ENCODE data around the gene CFAP410. TPM values are rescaled to one million over a fixed set of nuclear protein-coding genes. Genes with fewer than 3 reads are reported as not detected.
A peak's percentile ranks its signal among the peaks of the same experiment; 100 is the strongest.

CFAP410 gene
- total and polyA plus RNA-seq, 9 donors, result 1.2 to 40.8 (median 29.3) TPM

GRCh38 chr21:44289381-44290010 is 49.7 kb downstream of the CFAP410 start:
- DNase-seq, result peak in 1 of 5 donors; percentile 9
- H3K27me3 ChIP-seq, result no peaks in the 10 kb centered on the region
- 65 to 74% (median 70%) methylated on average over 17 to 24 of the region's 24 CpGs for WGBS, 3 donors

GRCh38 chr21:44288251-44289110 is 50.7 kb downstream of the CFAP410 start:
- no peak for DNase-seq

More at GRCh38 chr21:44289381-44290010, 49.7 kb downstream of the CFAP410 start:
- intact Hi-C loops (cut with DNase I), result loop anchor here in 1 of 4 donors (10.0 kb wide), 1 partner anchor 475 kb away; no protein-coding TSS in a partner anchor
- no peak overlapping the region for H3K27ac ChIP-seq
- H3K36me3 ChIP-seq, result no peaks in the 10 kb centered on the region
- no peak overlapping the region for H3K4me3 ChIP-seq
- TF ChIP-seq POLR2A (IDR thresholded peaks at IDR 0.05) (no peak), CTCF (IDR thresholded peaks at IDR 0.05) (no peak), EP300 (IDR thresholded peaks at IDR 0.05) (no peak)
- no peaks in the 10 kb centered on the region for H3K9me3 ChIP-seq
- no peaks in the 10 kb centered on the region for H3K4me1 ChIP-seq (ENCODE audit: insufficient read depth)

GRCh38 chr21:44286716-44287632 is 52.2 kb downstream of the CFAP410 start:
- 48 to 61% (median 54%) methylated on average over 24 to 31 of the region's 31 CpGs for WGBS, 3 donors
- no peaks in the 10 kb centered on the region for H3K9me3 ChIP-seq
- TF ChIP-seq EP300 (IDR thresholded peaks at IDR 0.05) (no peak), CTCF (IDR thresholded peaks at IDR 0.05) (no peak), POLR2A (IDR thresholded peaks at IDR 0.05) (no peak)
- intact Hi-C loops (cut with DNase I), result no loop called here
- DNase-seq, result no peak
- H3K27ac ChIP-seq, result no peak overlapping the region
- no peaks in the 10 kb centered on the region for H3K27me3 ChIP-seq
- H3K4me3 ChIP-seq, result no peak overlapping the region
- H3K36me3 ChIP-seq, result no peaks in the 10 kb centered on the region
- no peaks in the 10 kb centered on the region for H3K4me1 ChIP-seq (ENCODE audit: insufficient read depth)

More at GRCh38 chr21:44288251-44289110, 50.7 kb downstream of the CFAP410 start:
- intact Hi-C loops (cut with DNase I), result no loop called here
- Histone ChIP-seq H3K27me3 (no peaks in the 10 kb centered on the region), H3K36me3 (no peaks in the 10 kb centered on the region), H3K27ac (no peak overlapping the region), H3K9me3 (no peaks in the 10 kb centered on the region), H3K4me3 (no peak overlapping the region), H3K4me1 (ENCODE audit: insufficient read depth) (no peaks in the 10 kb centered on the region)
- TF ChIP-seq POLR2A (IDR thresholded peaks at IDR 0.05) (no peak), CTCF (IDR thresholded peaks at IDR 0.05) (no peak), EP300 (IDR thresholded peaks at IDR 0.05) (no peak)
- WGBS, 3 donors, result 85 to 87% (median 86%) methylated on average over 23 of the region's 23 CpGs
